Body of pancreas (tissue), 4 donors: ENCODE results near the gene PEX14.

Experiments
- POLR2A ChIP-seq, 3 donors: fragments of 450-650 bp; IDR thresholded peaks; one replicate each; pipeline ENCODE4 v1.6.1; 2016; ENCODE audit warnings: antibody characterized with exemption in 3 of 3, mild to moderate bottlenecking in 2 of 3
- TF ChIP-seq, protein P1 (sequence below), 7 experiments: fragments of 450-650 bp in 4 of 7; fragments of 200-600 bp in 3 of 7; sonication (generic) in 3 of 7; IDR thresholded peaks; one replicate each; pipeline ENCODE4 v1.5.1; 2016 to 2019; ENCODE audit warnings: antibody characterized with exemption in 7 of 7

GRCh38 chr1:10646347-10646861, 171.7 kb downstream of the PEX14 start:
- TF ChIP-seq, protein P1, sequence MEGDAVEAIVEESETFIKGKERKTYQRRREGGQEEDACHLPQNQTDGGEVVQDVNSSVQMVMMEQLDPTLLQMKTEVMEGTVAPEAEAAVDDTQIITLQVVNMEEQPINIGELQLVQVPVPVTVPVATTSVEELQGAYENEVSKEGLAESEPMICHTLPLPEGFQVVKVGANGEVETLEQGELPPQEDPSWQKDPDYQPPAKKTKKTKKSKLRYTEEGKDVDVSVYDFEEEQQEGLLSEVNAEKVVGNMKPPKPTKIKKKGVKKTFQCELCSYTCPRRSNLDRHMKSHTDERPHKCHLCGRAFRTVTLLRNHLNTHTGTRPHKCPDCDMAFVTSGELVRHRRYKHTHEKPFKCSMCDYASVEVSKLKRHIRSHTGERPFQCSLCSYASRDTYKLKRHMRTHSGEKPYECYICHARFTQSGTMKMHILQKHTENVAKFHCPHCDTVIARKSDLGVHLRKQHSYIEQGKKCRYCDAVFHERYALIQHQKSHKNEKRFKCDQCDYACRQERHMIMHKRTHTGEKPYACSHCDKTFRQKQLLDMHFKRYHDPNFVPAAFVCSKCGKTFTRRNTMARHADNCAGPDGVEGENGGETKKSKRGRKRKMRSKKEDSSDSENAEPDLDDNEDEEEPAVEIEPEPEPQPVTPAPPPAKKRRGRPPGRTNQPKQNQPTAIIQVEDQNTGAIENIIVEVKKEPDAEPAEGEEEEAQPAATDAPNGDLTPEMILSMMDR (IDR thresholded peaks at IDR 0.05), result no peak
- TF ChIP-seq POLR2A (IDR thresholded peaks at IDR 0.05), result no peak
